A673 (cell line): ENCODE data around the gene PTGIS.

Experiments used
- EZH2 ChIP-seq: fragments of 200-600 bp; sonication (generic); IDR thresholded peaks from 2 replicates; pipeline ENCODE4 v1.6.1; 2017; ENCODE audit warnings: borderline replicate concordance, low read depth, mild to moderate bottlenecking, mixed read lengths, antibody characterized with exemption, low read length; ENCODE audit not compliant: poor library complexity, severe bottlenecking
- TF ChIP-seq, protein P1 (sequence below): fragments of 300-800, 200-600 bp; sonication (generic); conservative IDR thresholded peaks from 2 replicates; pipeline ENCODE4 v1.5.1; 2017; ENCODE audit warnings: low read depth, mild to moderate bottlenecking, antibody characterized with exemption, low read length, moderate library complexity, mixed read lengths

GRCh38 chr20:49456646-49457045 lies 111.3 kb downstream of the PTGIS start:
- TF ChIP-seq, protein P1, sequence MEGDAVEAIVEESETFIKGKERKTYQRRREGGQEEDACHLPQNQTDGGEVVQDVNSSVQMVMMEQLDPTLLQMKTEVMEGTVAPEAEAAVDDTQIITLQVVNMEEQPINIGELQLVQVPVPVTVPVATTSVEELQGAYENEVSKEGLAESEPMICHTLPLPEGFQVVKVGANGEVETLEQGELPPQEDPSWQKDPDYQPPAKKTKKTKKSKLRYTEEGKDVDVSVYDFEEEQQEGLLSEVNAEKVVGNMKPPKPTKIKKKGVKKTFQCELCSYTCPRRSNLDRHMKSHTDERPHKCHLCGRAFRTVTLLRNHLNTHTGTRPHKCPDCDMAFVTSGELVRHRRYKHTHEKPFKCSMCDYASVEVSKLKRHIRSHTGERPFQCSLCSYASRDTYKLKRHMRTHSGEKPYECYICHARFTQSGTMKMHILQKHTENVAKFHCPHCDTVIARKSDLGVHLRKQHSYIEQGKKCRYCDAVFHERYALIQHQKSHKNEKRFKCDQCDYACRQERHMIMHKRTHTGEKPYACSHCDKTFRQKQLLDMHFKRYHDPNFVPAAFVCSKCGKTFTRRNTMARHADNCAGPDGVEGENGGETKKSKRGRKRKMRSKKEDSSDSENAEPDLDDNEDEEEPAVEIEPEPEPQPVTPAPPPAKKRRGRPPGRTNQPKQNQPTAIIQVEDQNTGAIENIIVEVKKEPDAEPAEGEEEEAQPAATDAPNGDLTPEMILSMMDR = no peak
- TF ChIP-seq EZH2 = no peak
